Thyroid gland (tissue), 4 donors: ENCODE measurements around the gene PARD3.

ENCODE experiments used
- POLR2A ChIP-seq, 2 donors: fragments of 450-650 bp; IDR thresholded peaks; one replicate each; pipeline ENCODE4 v1.6.1; 2017; ENCODE audit warnings: antibody characterized with exemption in 2 of 2, mild to moderate bottlenecking in 2 of 2, moderate library complexity in 1 of 2
- TF ChIP-seq, protein P1 (sequence below), 6 experiments: fragments of 200-600 bp in 3 of 6; fragments of 450-650 bp in 3 of 6; sonication (generic) in 3 of 6; IDR thresholded peaks; one replicate each; pipeline ENCODE4 v1.5.1; 2016 to 2019; ENCODE audit warnings: antibody characterized with exemption in 6 of 6, mild to moderate bottlenecking in 2 of 6, inconsistent platforms in 1 of 6, moderate library complexity in 1 of 6

GRCh38 chr10:34337917-34338316, 477.2 kb downstream of the PARD3 start:
- TF ChIP-seq, protein P1, sequence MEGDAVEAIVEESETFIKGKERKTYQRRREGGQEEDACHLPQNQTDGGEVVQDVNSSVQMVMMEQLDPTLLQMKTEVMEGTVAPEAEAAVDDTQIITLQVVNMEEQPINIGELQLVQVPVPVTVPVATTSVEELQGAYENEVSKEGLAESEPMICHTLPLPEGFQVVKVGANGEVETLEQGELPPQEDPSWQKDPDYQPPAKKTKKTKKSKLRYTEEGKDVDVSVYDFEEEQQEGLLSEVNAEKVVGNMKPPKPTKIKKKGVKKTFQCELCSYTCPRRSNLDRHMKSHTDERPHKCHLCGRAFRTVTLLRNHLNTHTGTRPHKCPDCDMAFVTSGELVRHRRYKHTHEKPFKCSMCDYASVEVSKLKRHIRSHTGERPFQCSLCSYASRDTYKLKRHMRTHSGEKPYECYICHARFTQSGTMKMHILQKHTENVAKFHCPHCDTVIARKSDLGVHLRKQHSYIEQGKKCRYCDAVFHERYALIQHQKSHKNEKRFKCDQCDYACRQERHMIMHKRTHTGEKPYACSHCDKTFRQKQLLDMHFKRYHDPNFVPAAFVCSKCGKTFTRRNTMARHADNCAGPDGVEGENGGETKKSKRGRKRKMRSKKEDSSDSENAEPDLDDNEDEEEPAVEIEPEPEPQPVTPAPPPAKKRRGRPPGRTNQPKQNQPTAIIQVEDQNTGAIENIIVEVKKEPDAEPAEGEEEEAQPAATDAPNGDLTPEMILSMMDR (IDR thresholded peaks at IDR 0.05) = no peak
- TF ChIP-seq POLR2A (IDR thresholded peaks at IDR 0.05) = no peak
